Measurements from ENCODE around the gene MBNL1.
A peak's percentile ranks its signal among the peaks of the same experiment; 100 is the strongest.

GRCh38 chr3:152474585-152474984, 205.9 kb downstream of the MBNL1 start:
- TF ChIP-seq, protein P1, sequence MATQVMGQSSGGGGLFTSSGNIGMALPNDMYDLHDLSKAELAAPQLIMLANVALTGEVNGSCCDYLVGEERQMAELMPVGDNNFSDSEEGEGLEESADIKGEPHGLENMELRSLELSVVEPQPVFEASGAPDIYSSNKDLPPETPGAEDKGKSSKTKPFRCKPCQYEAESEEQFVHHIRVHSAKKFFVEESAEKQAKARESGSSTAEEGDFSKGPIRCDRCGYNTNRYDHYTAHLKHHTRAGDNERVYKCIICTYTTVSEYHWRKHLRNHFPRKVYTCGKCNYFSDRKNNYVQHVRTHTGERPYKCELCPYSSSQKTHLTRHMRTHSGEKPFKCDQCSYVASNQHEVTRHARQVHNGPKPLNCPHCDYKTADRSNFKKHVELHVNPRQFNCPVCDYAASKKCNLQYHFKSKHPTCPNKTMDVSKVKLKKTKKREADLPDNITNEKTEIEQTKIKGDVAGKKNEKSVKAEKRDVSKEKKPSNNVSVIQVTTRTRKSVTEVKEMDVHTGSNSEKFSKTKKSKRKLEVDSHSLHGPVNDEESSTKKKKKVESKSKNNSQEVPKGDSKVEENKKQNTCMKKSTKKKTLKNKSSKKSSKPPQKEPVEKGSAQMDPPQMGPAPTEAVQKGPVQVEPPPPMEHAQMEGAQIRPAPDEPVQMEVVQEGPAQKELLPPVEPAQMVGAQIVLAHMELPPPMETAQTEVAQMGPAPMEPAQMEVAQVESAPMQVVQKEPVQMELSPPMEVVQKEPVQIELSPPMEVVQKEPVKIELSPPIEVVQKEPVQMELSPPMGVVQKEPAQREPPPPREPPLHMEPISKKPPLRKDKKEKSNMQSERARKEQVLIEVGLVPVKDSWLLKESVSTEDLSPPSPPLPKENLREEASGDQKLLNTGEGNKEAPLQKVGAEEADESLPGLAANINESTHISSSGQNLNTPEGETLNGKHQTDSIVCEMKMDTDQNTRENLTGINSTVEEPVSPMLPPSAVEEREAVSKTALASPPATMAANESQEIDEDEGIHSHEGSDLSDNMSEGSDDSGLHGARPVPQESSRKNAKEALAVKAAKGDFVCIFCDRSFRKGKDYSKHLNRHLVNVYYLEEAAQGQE (IDR thresholded peaks at IDR 0.05; ENCODE audit: insufficient read depth in 1 of 2, low read depth in 2 of 2, low read length in 1 of 2), result no peak
- TF ChIP-seq, protein P2, sequence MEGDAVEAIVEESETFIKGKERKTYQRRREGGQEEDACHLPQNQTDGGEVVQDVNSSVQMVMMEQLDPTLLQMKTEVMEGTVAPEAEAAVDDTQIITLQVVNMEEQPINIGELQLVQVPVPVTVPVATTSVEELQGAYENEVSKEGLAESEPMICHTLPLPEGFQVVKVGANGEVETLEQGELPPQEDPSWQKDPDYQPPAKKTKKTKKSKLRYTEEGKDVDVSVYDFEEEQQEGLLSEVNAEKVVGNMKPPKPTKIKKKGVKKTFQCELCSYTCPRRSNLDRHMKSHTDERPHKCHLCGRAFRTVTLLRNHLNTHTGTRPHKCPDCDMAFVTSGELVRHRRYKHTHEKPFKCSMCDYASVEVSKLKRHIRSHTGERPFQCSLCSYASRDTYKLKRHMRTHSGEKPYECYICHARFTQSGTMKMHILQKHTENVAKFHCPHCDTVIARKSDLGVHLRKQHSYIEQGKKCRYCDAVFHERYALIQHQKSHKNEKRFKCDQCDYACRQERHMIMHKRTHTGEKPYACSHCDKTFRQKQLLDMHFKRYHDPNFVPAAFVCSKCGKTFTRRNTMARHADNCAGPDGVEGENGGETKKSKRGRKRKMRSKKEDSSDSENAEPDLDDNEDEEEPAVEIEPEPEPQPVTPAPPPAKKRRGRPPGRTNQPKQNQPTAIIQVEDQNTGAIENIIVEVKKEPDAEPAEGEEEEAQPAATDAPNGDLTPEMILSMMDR (IDR thresholded peaks at IDR 0.05), result peak; percentile 75; the same call in 1 of the 2 replicates
- TF ChIP-seq POLR2AphosphoS5 (IDR thresholded peaks at IDR 0.05; ENCODE audit: low read depth, low read length), result no peak

Measured in Panc1 (cell line).